IPS-NIHi11 (cell line): ENCODE results near the gene EPN3.

Source experiments
- DNase-seq: peaks from one replicate; pipeline ENCODE4 v3.0.0; 2012; ENCODE audit warnings: mixed read lengths, low spot score

The EPN3 gene

GRCh38 chr17:50535407-50535806 lies 2.9 kb downstream of the EPN3 start:
- no peak for DNase-seq

- no peak for DNase-seq
Observed at GRCh38 chr17:50536683-50537646, 4.4 kb downstream of the EPN3 start.

DNA sequence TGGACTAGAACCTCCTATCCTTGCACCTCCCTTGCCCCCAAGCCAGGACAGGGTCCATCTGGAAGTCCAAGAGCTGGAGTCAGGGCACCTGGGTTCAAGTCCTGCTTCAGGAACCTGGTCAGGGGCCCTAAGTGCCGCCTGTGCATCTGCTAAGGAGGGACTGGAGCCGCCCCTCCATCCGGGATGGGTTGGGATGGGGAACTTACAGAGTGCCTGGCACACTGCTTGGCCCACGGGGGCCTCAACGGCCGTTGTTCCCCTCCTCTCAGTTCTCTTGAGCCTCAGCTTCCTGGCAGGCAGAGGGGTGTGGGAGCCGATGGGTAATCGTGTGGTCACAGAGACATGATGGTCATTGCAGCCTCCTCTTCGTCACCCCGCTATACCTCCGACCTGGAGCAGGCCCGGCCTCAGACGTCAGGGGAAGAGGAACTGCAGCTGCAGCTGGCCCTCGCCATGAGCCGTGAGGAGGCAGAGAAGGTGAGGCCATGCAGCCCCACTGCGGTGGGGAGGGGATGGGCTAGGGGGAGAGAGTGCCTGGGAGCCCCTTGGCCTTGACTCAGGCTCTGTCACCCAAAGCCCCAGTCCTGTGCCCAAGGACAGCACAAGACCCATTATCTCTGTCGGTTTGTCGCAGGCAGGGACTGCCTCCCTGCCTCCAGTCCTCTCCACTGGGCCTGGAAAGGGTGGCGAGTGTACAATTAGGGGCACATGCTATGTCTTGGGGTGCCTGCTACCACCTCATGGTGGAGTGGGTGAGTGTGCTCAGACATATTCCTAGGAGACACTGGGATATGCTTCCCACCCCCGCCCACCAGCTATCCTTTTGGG lies 5.4 kb downstream of the EPN3 start:
- DNase-seq: no peak

DNA sequence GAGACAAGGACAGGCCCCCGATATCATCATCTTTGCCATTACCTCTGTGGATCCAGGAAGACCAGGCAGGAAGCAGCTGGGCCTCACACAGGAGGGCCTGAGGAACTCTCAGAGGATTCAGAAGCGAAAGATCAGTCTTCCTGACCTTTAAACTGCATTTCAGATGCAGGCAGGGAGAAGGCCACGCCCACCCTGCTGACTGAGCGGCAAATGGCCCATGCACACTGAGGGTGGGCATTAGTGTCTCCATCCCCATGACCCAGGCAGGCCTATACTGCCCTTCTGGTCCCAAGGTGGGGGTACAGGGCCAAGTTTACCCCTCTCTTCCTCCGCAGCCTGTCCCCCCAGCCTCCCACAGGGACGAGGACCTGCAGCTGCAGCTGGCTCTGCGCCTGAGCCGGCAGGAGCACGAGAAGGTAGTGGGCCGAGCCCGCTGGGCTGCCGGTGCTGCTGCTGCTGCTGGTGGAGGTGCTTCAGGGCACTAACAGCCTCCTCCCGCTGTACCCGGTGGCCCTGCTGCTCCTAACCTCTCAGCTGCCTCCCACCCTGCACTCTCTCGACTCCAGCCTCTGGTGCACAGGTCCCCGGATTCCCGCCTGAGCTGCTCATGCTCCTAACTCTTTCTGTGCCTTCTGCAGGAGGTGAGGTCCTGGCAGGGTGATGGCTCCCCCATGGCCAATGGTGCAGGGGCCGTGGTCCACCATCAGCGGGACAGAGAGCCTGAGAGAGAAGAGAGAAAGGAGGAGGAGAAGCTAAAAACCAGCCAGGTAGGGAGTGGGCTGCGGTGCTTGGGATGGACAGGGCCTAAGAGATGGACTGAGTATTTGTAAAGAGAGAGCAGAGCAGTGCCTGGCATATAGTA lies 6.2 kb downstream of the EPN3 start:
- no peak for DNase-seq

- DNase-seq: peak; percentile 55
Observed at GRCh38 chr17:50539762-50540559, 7.4 kb downstream of the EPN3 start.

DNA sequence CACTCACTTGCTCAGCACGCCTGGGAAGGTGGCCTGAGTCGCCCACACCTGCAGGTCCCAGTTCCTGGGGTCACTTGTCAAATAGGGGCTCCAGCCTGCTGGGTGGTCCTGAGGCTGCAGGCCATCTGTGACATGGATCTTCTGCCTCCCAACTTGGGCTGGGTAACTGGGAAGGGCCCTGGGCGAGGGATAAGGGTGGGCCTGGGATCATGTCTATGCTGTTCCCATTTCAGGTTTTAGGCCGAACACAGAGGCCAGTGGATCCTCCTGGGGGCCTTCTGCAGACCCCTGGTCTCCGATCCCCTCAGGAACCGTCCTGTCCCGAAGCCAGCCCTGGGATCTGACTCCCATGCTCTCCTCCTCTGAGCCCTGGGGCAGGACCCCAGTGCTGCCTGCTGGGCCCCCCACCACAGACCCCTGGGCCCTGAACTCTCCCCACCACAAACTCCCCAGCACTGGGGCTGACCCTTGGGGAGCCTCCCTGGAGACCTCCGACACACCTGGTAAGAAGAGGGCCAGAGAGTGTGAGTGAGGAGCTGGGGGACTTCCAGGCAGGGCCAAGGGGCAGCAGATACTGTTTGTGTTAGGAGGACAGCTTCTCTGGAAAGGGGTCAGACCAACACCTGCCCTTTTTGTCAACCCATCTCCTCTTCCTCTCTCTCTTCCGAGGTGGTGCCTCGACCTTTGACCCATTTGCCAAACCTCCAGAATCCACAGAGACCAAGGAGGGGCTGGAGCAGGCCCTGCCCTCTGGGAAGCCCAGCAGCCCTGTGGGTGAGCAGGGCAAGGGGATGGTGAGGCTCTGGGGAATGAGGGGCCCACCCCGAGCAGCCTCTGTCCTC lies 8.2 kb downstream of the EPN3 start:
- DNase-seq: no peak

DNA sequence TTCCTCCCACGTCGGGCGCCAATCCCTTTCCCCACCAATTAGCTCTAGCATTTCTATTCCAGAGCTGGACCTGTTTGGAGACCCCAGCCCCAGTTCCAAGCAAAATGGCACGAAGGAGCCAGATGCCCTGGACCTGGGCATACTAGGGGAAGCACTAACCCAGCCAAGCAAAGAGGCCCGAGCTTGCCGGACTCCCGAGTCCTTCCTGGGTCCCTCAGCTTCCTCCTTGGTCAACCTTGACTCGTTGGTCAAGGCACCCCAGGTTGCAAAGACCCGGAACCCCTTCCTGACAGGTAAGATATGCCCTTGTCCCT lies 8.8 kb downstream of the EPN3 start:
- no peak for DNase-seq

DNA sequence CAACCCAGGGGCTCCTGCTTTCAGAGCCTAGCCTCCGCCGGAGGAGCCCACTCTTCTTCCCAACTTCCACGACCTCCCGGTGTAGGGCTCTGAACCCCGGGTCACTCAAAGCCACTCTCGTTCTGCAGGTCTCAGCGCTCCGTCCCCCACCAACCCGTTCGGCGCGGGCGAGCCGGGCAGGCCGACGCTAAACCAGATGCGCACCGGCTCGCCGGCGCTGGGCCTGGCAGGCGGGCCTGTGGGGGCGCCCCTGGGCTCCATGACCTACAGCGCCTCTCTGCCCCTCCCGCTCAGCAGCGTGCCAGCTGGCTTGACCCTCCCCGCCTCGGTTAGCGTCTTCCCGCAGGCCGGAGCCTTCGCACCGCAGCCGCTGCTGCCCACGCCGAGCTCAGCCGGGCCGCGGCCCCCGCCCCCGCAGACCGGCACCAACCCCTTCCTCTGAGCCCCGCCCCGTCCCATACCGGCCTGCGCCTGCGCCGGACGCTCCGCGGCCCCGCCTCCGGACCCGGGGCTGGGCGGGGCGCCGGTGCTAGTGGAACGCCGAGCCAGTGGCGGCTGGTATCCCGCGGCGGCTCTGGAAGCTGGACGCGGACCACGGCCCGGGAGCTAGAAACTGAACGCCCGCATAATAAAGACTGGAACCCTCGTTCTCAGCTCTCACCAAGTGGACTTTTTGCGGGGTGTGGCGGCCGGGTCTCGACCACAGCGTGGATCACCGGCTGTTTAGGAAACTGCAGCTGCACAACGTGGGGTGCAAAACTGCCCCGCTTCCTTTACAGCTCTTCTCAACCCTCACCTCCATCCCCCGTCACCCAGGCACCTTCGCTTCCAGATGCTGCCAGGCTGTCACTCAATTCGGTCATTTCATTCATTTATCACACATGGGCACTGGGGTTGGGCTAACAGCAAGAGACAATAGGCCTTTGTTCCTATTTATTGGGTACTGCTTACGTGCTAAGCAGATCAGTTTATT lies 9.5 kb downstream of the EPN3 start:
- peak; percentile 99 for DNase-seq

- no peak for DNase-seq
Observed at GRCh38 chr17:50542795-50543774, 10.6 kb downstream of the EPN3 start.

DNA sequence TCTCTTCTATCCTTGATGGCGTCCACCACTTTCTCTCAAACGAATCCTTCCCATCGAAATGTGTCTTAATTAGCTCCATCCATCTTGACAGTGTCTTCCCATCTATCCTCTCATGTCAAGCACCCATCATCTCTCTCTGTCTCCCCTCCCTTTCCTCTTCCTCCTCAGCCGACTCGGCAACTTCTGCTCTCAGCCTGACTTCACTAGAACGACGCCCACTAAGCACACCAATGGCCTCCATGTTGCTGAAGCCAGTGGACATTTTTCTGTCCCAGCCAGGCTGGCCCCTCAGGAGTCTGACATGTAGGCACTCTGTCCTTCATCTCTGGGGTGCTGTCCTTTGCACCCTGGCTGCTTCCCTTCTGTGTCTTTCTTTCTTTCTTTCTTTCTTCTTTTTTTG lies 12.0 kb downstream of the EPN3 start:
- DNase-seq: no peak

GRCh38 chr17:50545311-50545710 lies 12.8 kb downstream of the EPN3 start:
- no peak for DNase-seq

DNA sequence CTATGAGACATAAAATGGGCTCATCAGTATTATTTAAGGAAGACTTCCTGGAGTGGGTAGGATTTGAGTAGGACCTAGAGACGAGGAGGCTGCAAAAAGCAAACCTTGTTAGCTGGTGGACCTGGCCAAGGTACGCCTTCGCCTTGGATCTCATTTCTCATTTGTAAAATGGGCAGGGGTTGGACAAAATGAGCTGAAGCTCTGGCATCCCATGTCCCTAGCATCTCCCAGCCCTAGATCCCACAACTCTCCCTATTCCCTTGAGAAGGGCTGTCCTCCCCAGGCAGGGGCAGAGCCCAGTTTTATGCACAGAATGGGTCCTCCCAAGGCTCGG lies 14.1 kb downstream of the EPN3 start:
- DNase-seq: no peak

GRCh38 chr17:50547035-50547735 lies 14.7 kb downstream of the EPN3 start, which contains the start of gene SPATA20:
Gene SPATA20, plus strand, starts transcription at chr17:50547174. Its CDS starts 35 bp downstream, at chr17:50547209.
- peak; percentile 92 for DNase-seq

GRCh38 chr17:50547736-50548083 lies 15.2 kb downstream of the EPN3 start:
- no peak for DNase-seq

DNA sequence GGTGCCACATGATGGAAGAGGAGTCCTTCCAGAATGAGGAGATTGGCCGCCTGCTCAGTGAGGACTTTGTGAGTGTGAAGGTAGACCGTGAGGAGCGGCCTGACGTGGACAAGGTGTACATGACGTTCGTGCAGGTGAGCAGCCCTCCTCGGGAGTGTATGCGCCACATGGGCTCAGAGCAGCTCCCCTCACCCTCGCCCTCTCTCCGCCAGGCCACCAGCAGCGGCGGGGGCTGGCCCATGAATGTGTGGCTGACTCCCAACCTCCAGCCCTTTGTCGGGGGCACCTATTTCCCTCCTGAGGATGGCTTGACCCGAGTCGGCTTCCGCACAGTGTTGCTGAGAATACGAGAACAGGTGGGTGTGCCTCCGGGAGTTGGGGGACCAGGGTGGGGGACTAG lies 16.3 kb downstream of the EPN3 start:
- no peak for DNase-seq

DNA sequence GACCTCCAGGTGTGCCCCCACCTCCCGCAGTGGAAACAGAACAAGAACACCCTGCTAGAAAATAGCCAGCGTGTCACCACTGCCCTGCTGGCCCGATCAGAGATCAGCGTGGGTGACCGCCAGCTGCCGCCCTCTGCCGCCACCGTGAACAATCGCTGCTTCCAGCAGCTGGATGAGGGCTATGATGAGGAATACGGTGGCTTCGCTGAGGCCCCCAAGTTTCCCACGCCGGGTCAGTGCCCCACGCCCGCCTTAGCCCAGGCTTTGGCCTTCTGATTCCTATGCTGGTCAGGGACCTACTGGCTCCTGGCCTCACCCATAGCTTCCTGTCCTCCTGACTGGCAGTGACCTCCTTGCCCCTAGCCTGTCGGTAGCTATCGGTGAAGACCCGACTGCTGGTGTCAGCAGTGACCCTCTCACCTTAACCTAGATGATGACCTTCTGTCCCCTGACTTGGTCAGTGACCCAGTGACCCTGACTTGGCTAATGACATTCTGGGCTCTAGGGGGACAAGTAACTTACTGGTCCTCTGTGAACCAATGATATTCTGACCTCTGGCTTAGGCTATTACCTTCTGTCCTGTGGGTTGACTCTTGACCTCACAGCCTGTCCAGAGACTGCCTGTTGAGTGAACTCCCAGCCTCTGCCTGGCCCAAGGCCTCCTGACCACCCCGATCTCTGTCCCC lies 16.9 kb downstream of the EPN3 start:
- no peak for DNase-seq

GRCh38 chr17:50549969-50550368 lies 17.4 kb downstream of the EPN3 start:
- no peak for DNase-seq
